ENCODE data around the gene DMRTB1. TPM values are rescaled to one million over a fixed set of nuclear protein-coding genes. Genes with fewer than 3 reads are reported as not detected.
A peak's percentile ranks its signal among the peaks of the same experiment; 100 is the strongest.

Gene DMRTB1
- total and polyA plus RNA-seq, 2 of the 8 experiments (the other 6 are each of a cell fraction or from before 2014, with no cell fraction given) = 0.06 to 0.35 TPM

DNA sequence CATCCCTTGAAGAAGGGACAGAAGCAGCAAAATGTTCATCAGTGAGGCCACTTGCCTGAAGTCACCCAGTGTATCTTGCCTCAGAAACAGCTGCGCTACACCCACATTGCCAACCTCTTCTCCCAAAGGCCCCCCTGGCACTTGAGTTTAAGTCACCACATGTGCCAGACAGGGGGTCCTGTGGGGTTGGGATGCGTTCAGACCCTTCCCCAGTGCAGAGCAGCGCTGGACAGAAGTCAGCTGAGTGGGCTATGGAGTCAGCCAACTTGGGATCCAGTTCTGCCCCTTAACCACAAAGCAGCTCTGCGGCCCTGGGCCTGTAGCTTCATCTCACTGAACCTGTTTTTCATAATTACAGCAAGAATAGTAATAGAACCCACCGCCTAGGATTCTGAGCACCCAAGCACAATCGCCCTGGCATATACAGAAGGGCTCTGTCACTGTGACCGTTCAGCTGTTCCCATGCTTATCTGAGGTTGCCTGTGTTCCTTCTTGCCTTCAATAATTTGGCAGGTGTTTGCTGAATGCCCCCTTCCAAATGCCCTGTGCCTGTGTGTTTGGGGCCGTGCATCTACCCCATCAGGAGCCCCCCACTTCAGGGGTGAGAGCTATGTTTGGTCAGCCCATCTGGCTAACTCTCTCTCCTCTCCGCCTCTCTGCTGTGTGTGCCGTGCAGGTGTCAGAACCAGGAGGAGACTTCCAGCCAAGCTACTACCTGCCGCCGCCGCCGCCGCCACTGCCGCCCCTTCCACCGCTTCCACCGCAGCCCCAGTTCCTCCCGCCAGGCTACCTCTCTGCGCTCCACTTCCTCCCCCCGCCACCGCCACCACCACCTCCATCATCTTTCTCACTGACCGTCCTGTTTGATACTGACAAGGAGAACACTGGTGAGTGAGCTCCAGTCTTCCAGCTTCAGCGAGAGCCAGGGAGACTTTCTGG lies 5.0 kb downstream of the DMRTB1 start:
- H4K5ac ChIP-seq (ENCODE audit: insufficient read length, low read depth, low read length) = no peak overlapping the region
- no peak overlapping the region for H3K56ac ChIP-seq (replicated peaks; ENCODE audit: insufficient read length, low read depth, low read length)
- no peaks in the 10 kb centered on the region; a peak in 3 of 7 replicates for H3K4me1 ChIP-seq (replicated peaks in 1 of 4; ENCODE audit: control insufficient read depth in 3 of 4, insufficient read depth in 4 of 4, low read length in 3 of 4)
- no peak overlapping the region for H2BK120ac ChIP-seq (replicated peaks; ENCODE audit: low read depth, low read length)
- H3K9me3 ChIP-seq (ENCODE audit: insufficient read depth in 2 of 2, low read depth in 1 of 2, low read length in 1 of 2) = peaks cover 0 to 2% of the 10 kb centered on the region in 2 experiments; a peak in 1 of 4 replicates
- H3K27me3 ChIP-seq (replicated peaks in 1 of 4; ENCODE audit: control insufficient read depth in 3 of 4, extremely low read depth in 1 of 4, insufficient read depth in 3 of 4, low read length in 3 of 4) = peaks cover 0 to 4% (median 0%) of the 10 kb centered on the region in 4 experiments; a peak in 1 of 7 replicates
- no peaks in the 10 kb centered on the region for H3K79me1 ChIP-seq (ENCODE audit: low read depth, low read length)
- no peaks in the 10 kb centered on the region for H3K79me2 ChIP-seq (ENCODE audit: control insufficient read depth in 1 of 2, insufficient read depth in 2 of 2, low read length in 2 of 2)
- H3K27ac ChIP-seq (ENCODE audit: low read depth, low read length) = no peak overlapping the region
- H4K8ac ChIP-seq (ENCODE audit: extremely low read depth, insufficient read depth, low read length) = no peak overlapping the region
- no peak overlapping the region for H3K4me3 ChIP-seq (ENCODE audit: extremely low read depth in 1 of 4, insufficient read depth in 2 of 4, low read depth in 3 of 4, low read length in 4 of 4)
- H3K36me3 ChIP-seq (ENCODE audit: control insufficient read depth in 2 of 4, insufficient read depth in 4 of 4, low read length in 3 of 4) = no peaks in the 10 kb centered on the region
- FAIRE-seq (no peak), DNase-seq (ENCODE audit: low read depth in 1 of 2, low spot score in 2 of 2) (no peak)
- no peak overlapping the region for H3K18ac ChIP-seq (ENCODE audit: extremely low read depth, low read length)
- H2BK15ac ChIP-seq (ENCODE audit: low read length) = peak overlapping the region; percentile 40; the same call in 1 of the 2 replicates
- H2BK20ac ChIP-seq (ENCODE audit: low read length) = no peak overlapping the region; the same call in 1 of the 2 replicates
- H3K14ac ChIP-seq (ENCODE audit: insufficient read length) = no peak overlapping the region
- ChIA-PET CTCF (ENCODE audit: partially characterized antibody) (interaction anchor here (0.9 to 16.5 kb wide), 13 partner anchors 10 to 495 kb away, joined by 3 to 248 read pairs (median 6); partner anchors contain the start of gene DMRTB1), POLR2A (ENCODE audit: partially characterized antibody) (interaction anchor here (0.8 to 1.4 kb wide), 2 partner anchors 9 to 16 kb away, joined by 3 to 6 read pairs; no protein-coding TSS in a partner anchor)
- H2BK12ac ChIP-seq (ENCODE audit: low read depth, low read length) = peak overlapping the region; percentile 9; the same call in 1 of the 2 replicates
- no peak overlapping the region for H2AFZ ChIP-seq (ENCODE audit: low read length)
- H2AK5ac ChIP-seq (ENCODE audit: low read depth, low read length) = no peak overlapping the region; the same call in 1 of the 2 replicates
- H3K4ac ChIP-seq (replicated peaks; ENCODE audit: insufficient read length, low read depth, low read length) = peak overlapping the region; percentile 5
- H2BK5ac ChIP-seq (ENCODE audit: low read depth, low read length) = no peak overlapping the region
- H3K23me2 ChIP-seq (ENCODE audit: low read depth, low read length) = no peaks in the 10 kb centered on the region
- H4K91ac ChIP-seq (replicated peaks; ENCODE audit: insufficient read length, low read length) = no peak overlapping the region
- no peak overlapping the region for H3K4me2 ChIP-seq (ENCODE audit: insufficient read depth in 1 of 2, low read depth in 2 of 2, low read length in 2 of 2)
- H3K9ac ChIP-seq (replicated peaks in 1 of 4; ENCODE audit: extremely low read depth in 1 of 4, low read depth in 3 of 4, low read length in 3 of 4) = no peak overlapping the region
- no peaks in the 10 kb centered on the region for H4K20me1 ChIP-seq (replicated peaks in 1 of 2; ENCODE audit: control insufficient read depth in 1 of 2, insufficient read depth in 2 of 2, low read length in 2 of 2)
- 87% methylated on average over 14 of the region's 24 CpGs; no CpG with 5 or more reads in 1 of the 2 experiments for WGBS, 2 experiments (ENCODE audit: extremely low coverage in 1 of 2, insufficient coverage in 1 of 2, insufficient read length in 1 of 2, insufficient replicate concordance in 2 of 2, low coverage in 1 of 2, low lambda C conversion rate in 2 of 2, missing lambda C conversion rate in 1 of 2)
- no peak overlapping the region for H3K23ac ChIP-seq (ENCODE audit: insufficient read length)
- TF ChIP-seq RNF2 (IDR thresholded peaks at IDR 0.05; ENCODE audit: borderline replicate concordance, low read depth, low read length, missing control alignments, poor library complexity, severe bottlenecking) (no peak), POU5F1 (IDR thresholded peaks at IDR 0.05; ENCODE audit: low read depth, low read length) (no peak), ASH2L (IDR thresholded peaks at IDR 0.05; ENCODE audit: low read length) (no peak)
- TF ChIP-seq, protein P1, sequence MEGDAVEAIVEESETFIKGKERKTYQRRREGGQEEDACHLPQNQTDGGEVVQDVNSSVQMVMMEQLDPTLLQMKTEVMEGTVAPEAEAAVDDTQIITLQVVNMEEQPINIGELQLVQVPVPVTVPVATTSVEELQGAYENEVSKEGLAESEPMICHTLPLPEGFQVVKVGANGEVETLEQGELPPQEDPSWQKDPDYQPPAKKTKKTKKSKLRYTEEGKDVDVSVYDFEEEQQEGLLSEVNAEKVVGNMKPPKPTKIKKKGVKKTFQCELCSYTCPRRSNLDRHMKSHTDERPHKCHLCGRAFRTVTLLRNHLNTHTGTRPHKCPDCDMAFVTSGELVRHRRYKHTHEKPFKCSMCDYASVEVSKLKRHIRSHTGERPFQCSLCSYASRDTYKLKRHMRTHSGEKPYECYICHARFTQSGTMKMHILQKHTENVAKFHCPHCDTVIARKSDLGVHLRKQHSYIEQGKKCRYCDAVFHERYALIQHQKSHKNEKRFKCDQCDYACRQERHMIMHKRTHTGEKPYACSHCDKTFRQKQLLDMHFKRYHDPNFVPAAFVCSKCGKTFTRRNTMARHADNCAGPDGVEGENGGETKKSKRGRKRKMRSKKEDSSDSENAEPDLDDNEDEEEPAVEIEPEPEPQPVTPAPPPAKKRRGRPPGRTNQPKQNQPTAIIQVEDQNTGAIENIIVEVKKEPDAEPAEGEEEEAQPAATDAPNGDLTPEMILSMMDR (IDR thresholded peaks at IDR 0.05; ENCODE audit: control extremely low read depth in 1 of 3, insufficient read depth in 1 of 3, low read depth in 1 of 3, low read length in 3 of 3) = no peak
- TF ChIP-seq, protein P2, sequence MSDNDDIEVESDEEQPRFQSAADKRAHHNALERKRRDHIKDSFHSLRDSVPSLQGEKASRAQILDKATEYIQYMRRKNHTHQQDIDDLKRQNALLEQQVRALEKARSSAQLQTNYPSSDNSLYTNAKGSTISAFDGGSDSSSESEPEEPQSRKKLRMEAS (IDR thresholded peaks at IDR 0.05) = no peak
- TF ChIP-seq, protein P3, sequence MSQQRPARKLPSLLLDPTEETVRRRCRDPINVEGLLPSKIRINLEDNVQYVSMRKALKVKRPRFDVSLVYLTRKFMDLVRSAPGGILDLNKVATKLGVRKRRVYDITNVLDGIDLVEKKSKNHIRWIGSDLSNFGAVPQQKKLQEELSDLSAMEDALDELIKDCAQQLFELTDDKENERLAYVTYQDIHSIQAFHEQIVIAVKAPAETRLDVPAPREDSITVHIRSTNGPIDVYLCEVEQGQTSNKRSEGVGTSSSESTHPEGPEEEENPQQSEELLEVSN (IDR thresholded peaks at IDR 0.05) = no peak
